Measurements from ENCODE around the gene FAM219B. TPM values are rescaled to one million over a fixed set of nuclear protein-coding genes. Genes with fewer than 3 reads are reported as not detected.

FAM219B gene
- 9.9 and 10.2 TPM in 2 replicates for polyA plus RNA-seq

GRCh38 chr15:74906450-74907162, at the start of gene FAM219B:
Gene FAM219B (minus strand): TSS chr15:74906851. CDS start chr15:74906800, 51 bp downstream.

GRCh38 chr15:74937590-74938371, 31.1 kb upstream of the FAM219B start, which contains the start of gene COX5A:
Gene COX5A (minus strand): TSS chr15:74938073. CDS start chr15:74938014, 59 bp downstream.

GRCh38 chr15:74889883-74890664, 16.6 kb downstream of the FAM219B start, which contains the start of gene MPI:
Gene MPI (plus strand): TSS chr15:74890042. CDS start chr15:74890074, 32 bp downstream.

GRCh38 chr15:74873036-74873755, 33.5 kb downstream of the FAM219B start, which contains the start of gene SCAMP2:
Gene SCAMP2 (minus strand): TSS chr15:74873365. CDS start chr15:74873255, 110 bp downstream.

Other genes starting within 250 kb of the FAM219B start
- gene EDC3, start 210.8 kb downstream of the FAM219B start, polyA plus RNA-seq, result 3.7 and 5.3 TPM in 2 replicates
- gene CYP1A1, start 181.3 kb downstream of the FAM219B start, polyA plus RNA-seq, result not detected in 2 replicates
- not detected in 2 replicates for gene CYP1A2, start 158.0 kb downstream of the FAM219B start, polyA plus RNA-seq
- gene CSK, start 124.8 kb downstream of the FAM219B start, polyA plus RNA-seq, result 0.19 and 0.24 TPM in 2 replicates
- not detected in 2 replicates for gene LMAN1L, start 94.0 kb downstream of the FAM219B start, polyA plus RNA-seq
- gene CPLX3, start 80.2 kb downstream of the FAM219B start, polyA plus RNA-seq, result 2.4 TPM in 1 of 2 replicates, not detected in the other
- gene ULK3, start 63.7 kb downstream of the FAM219B start, polyA plus RNA-seq, result 2.9 and 6.7 TPM in 2 replicates
- gene SCAMP2, start 33.5 kb downstream of the FAM219B start, polyA plus RNA-seq, result 6.7 and 14.8 TPM in 2 replicates
- gene MPI, start 16.8 kb downstream of the FAM219B start, polyA plus RNA-seq, result 16.4 and 21.3 TPM in 2 replicates
- 184 and 373 TPM in 2 replicates for gene COX5A, start 31.2 kb upstream of the FAM219B start, polyA plus RNA-seq
- gene RPP25, start 49.9 kb upstream of the FAM219B start, polyA plus RNA-seq, result not detected in 2 replicates
- gene SCAMP5, start 88.7 kb upstream of the FAM219B start, polyA plus RNA-seq, result 36.5 and 48.3 TPM in 2 replicates
- gene PPCDC, start 116.7 kb upstream of the FAM219B start, polyA plus RNA-seq, result 1.2 and 4.1 TPM in 2 replicates